Measurements from ENCODE around the gene KL. TPM values are rescaled to one million over a fixed set of nuclear protein-coding genes. Genes with fewer than 3 reads are reported as not detected.

The KL gene
- total and polyA plus RNA-seq, 10 of the 15 experiments (the other 5 are each of a cell fraction or from before 2014, with no cell fraction given), result 0.08 to 2.1 (median 1.4) TPM

GRCh38 chr13:33031277-33031676 is 15.1 kb downstream of the KL start:
- Histone ChIP-seq H3K36me3 (ENCODE audit: control insufficient read depth in 2 of 2, insufficient read depth in 2 of 2, low read length in 1 of 2) (no peaks in the 10 kb centered on the region), H3K27ac (ENCODE audit: control insufficient read depth, insufficient read depth) (no peak overlapping the region), H3K4me3 (no peak overlapping the region), H2AFZ (ENCODE audit: control insufficient read depth, low read depth, low read length) (no peak overlapping the region), H3K9ac (ENCODE audit: control insufficient read depth, insufficient read depth, low read length) (no peak overlapping the region), H3K4me1 (ENCODE audit: control insufficient read depth, insufficient read depth, low read length) (no peaks in the 10 kb centered on the region), H3K9me3 (replicated peaks; ENCODE audit: control insufficient read depth, insufficient read depth, low read length) (no peaks in the 10 kb centered on the region), H3K4me2 (ENCODE audit: control insufficient read depth, insufficient read depth) (no peak overlapping the region), H3K27me3 (replicated peaks in 1 of 2; ENCODE audit: control insufficient read depth in 2 of 2, insufficient read depth in 2 of 2, low read length in 1 of 2) (no peaks in the 10 kb centered on the region), H3K79me2 (ENCODE audit: control insufficient read depth, insufficient read depth, low read length) (no peaks in the 10 kb centered on the region), H4K20me1 (ENCODE audit: control insufficient read depth, insufficient read depth) (no peaks in the 10 kb centered on the region)
- no TSS peak for BruUV-seq (replicated peaks)
- WGBS (ENCODE audit: insufficient coverage, insufficient replicate concordance, low lambda C conversion rate, missing lambda C conversion rate), result 88% methylated on average over 4 of the region's 4 CpGs
- SMC1A ChIA-PET (ENCODE audit: uncharacterized antibody, unreplicated experiment), result interaction anchor here (0.5 to 2.5 kb wide), 8 partner anchors 8 to 512 kb away, joined by 3 to 12 read pairs (median 4); no protein-coding TSS in a partner anchor
- RAD21 ChIA-PET (ENCODE audit: unreplicated experiment), result interaction anchor here (1.0 to 1.4 kb wide), 2 partner anchors 12 to 450 kb away, joined by 3 read pairs; no protein-coding TSS in a partner anchor
- ATAC-seq (no peak), DNase-seq (ENCODE audit: low read depth, low spot score) (no peak), FAIRE-seq (no peak)
- POLR2A ChIA-PET, result no interaction called here
- CTCF ChIA-PET, result interaction anchor here (0.8 to 2.2 kb wide), 5 partner anchors 10 to 443 kb away, joined by 3 to 7 read pairs (median 4); no protein-coding TSS in a partner anchor
- intact Hi-C loops (cut with micrococcal nuclease; ENCODE audit: unreplicated experiment), result no loop called here
- in situ Hi-C loops (cut with MboI), result no loop called here
- no peak for TF ChIP-seq ZNF384 (IDR thresholded peaks at IDR 0.05; ENCODE audit: borderline replicate concordance, low read depth, low read length)
- no peak for TF ChIP-seq MEF2A (IDR thresholded peaks at IDR 0.05; ENCODE audit: insufficient read depth, low read depth, low read length)
- no peak for TF ChIP-seq CUX1 (IDR thresholded peaks at IDR 0.05; ENCODE audit: insufficient replicate concordance, low read depth, low read length)
- no peak for TF ChIP-seq RCOR1 (conservative IDR thresholded peaks at IDR 0.05; ENCODE audit: low read depth, low read length)
- no peak for TF ChIP-seq DPF2 (IDR thresholded peaks at IDR 0.05)
- no peak for TF ChIP-seq FOS (IDR thresholded peaks at IDR 0.05; ENCODE audit: borderline replicate concordance, extremely low read depth, insufficient read length)
- no peak for TF ChIP-seq SKIL (IDR thresholded peaks at IDR 0.05; ENCODE audit: low read depth, poor library complexity, severe bottlenecking)
- TF ChIP-seq SPI1 (IDR thresholded peaks at IDR 0.05; ENCODE audit: borderline replicate concordance, insufficient read depth, low read depth, low read length), result no peak
- no peak for TF ChIP-seq PBX3 (IDR thresholded peaks at IDR 0.05; ENCODE audit: insufficient replicate concordance, low read depth, low read length)
- no peak for TF ChIP-seq HDAC6 (IDR thresholded peaks at IDR 0.05; ENCODE audit: unreplicated experiment)
- TF ChIP-seq, protein P1, sequence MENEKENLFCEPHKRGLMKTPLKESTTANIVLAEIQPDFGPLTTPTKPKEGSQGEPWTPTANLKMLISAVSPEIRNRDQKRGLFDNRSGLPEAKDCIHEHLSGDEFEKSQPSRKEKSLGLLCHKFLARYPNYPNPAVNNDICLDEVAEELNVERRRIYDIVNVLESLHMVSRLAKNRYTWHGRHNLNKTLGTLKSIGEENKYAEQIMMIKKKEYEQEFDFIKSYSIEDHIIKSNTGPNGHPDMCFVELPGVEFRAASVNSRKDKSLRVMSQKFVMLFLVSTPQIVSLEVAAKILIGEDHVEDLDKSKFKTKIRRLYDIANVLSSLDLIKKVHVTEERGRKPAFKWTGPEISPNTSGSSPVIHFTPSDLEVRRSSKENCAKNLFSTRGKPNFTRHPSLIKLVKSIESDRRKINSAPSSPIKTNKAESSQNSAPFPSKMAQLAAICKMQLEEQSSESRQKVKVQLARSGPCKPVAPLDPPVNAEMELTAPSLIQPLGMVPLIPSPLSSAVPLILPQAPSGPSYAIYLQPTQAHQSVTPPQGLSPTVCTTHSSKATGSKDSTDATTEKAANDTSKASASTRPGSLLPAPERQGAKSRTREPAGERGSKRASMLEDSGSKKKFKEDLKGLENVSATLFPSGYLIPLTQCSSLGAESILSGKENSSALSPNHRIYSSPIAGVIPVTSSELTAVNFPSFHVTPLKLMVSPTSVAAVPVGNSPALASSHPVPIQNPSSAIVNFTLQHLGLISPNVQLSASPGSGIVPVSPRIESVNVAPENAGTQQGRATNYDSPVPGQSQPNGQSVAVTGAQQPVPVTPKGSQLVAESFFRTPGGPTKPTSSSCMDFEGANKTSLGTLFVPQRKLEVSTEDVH (IDR thresholded peaks at IDR 0.05; ENCODE audit: low read depth, partially characterized antibody), result no peak
- TF ChIP-seq ZNF217 (IDR thresholded peaks at IDR 0.05), result no peak

Data from GM12878 (cell line).